ENCODE data around the gene TRAPPC6A.

- TF ChIP-seq GATA3 (IDR thresholded peaks at IDR 0.05; ENCODE audit: low read depth, low read length) (no peak), GATA2 (IDR thresholded peaks at IDR 0.05; ENCODE audit: low read depth, low read length) (no peak)
These were observed 4.7 kb upstream of the TRAPPC6A start for GRCh38 chr19:45182758-45183157.
